T-cell (primary cell): Measurements from ENCODE around the gene SLC22A8. TPM values are rescaled to one million over a fixed set of nuclear protein-coding genes. Genes with fewer than 3 reads are reported as not detected.
A peak's percentile ranks its signal among the peaks of the same experiment; 100 is the strongest.

Source experiments
- ATAC-seq, 4 experiments: fragments of 200-7000 bp in 3 of 4; fragments of 150-1000 bp in 1 of 4; cut with Tn5 transposase; replicated peaks in 1 of 4; 1 replicate in 3 of 4; 2 replicates in 1 of 4; pipeline ENCODE4 v1.10.0; 2021; ENCODE audit warnings: moderate library complexity in 3 of 4, mild to moderate bottlenecking in 2 of 4, moderate number of reproducible peaks in 1 of 4
- CTCF ChIA-PET, 2 donors: fragments of 300-600 bp; sonication (Branson Sonifier 250); formaldehyde crosslinking; loops; one replicate each; lab custom pipeline; 2022; ENCODE audit warnings: antibody characterized with exemption in 2 of 2; lab: Charles Lee
- POLR2A ChIA-PET, 2 donors: fragments of 300-600 bp; sonication (Branson Sonifier 250); formaldehyde crosslinking; loops; one replicate each; lab custom pipeline; 2022; ENCODE audit warnings: antibody characterized with exemption in 2 of 2; lab: Charles Lee
- DNase-seq, 35 experiments: peaks; one replicate each; pipeline versions ENCODE4 v3.0.0 to v3.0.0-alpha.2; 2013 to 2023
- H3K27ac ChIP-seq: one replicate; pipeline ENCODE4 v1.5.1; 2013; ENCODE audit warnings: low read length
- H3K27me3 ChIP-seq, 2 experiments: replicated peaks in 1 of 2; 1 replicate in 1 of 2; 2 replicates in 1 of 2; pipeline versions ENCODE4 v1.6.1 to v1.7.0; 2013; ENCODE audit warnings: low read length in 1 of 2, mixed read lengths in 1 of 2; ENCODE audit not compliant: control insufficient read depth in 2 of 2, insufficient read depth in 2 of 2; ENCODE audit errors: extremely low read depth in 1 of 2
- H3K36me3 ChIP-seq, 2 donors: 1 replicate in 1 of 2; 2 replicates in 1 of 2; pipeline versions ENCODE4 v1.6.1 to v1.7.0; 2013; ENCODE audit warnings: low read length in 1 of 2; ENCODE audit not compliant: control insufficient read depth in 2 of 2, insufficient read depth in 1 of 2; ENCODE audit errors: extremely low read depth in 1 of 2
- H3K4me1 ChIP-seq, 2 experiments: 1 replicate in 1 of 2; 2 replicates in 1 of 2; pipeline versions ENCODE4 v1.6.1 to v1.7.0; 2013; ENCODE audit warnings: low read length in 2 of 2, mixed read lengths in 1 of 2; ENCODE audit not compliant: insufficient read depth in 2 of 2, control insufficient read depth in 1 of 2; ENCODE audit errors: extremely low read depth in 1 of 2
- H3K4me3 ChIP-seq, 2 donors: 1 replicate in 1 of 2; 2 replicates in 1 of 2; pipeline versions ENCODE4 v1.5.1 to v1.7.0; 2013; ENCODE audit warnings: mild to moderate bottlenecking in 2 of 2, low read length in 1 of 2, moderate library complexity in 1 of 2; ENCODE audit not compliant: control insufficient read depth in 1 of 2; ENCODE audit errors: extremely low read depth in 1 of 2
- H3K9me3 ChIP-seq: 2 replicates; pipeline ENCODE4 v1.7.0; 2013
- H3K27ac Mint-ChIP-seq, 2 donors: one replicate each; pipeline ENCODE4 v1.8.0; 2020 to 2021; ENCODE audit warnings: mild to moderate bottlenecking in 2 of 2, mixed read lengths in 2 of 2
- H3K27me3 Mint-ChIP-seq, 2 donors: one replicate each; pipeline ENCODE4 v1.8.0; 2021 to 2022; ENCODE audit warnings: mixed read lengths in 2 of 2
- H3K36me3 Mint-ChIP-seq: one replicate; pipeline ENCODE4 v1.8.0; 2021; ENCODE audit warnings: mixed read lengths
- H3K4me1 Mint-ChIP-seq, 3 donors: one replicate each; pipeline ENCODE4 v1.8.0; 2020 to 2022; ENCODE audit warnings: mixed read lengths in 3 of 3, mild to moderate bottlenecking in 1 of 3
- H3K4me3 Mint-ChIP-seq, 3 donors: one replicate each; pipeline ENCODE4 v1.8.0; 2020 to 2022; ENCODE audit warnings: mild to moderate bottlenecking in 3 of 3, mixed read lengths in 3 of 3, moderate library complexity in 3 of 3
- H3K9me3 Mint-ChIP-seq, 3 donors: one replicate each; pipeline ENCODE4 v1.8.0; 2020 to 2022; ENCODE audit warnings: mixed read lengths in 3 of 3
- WGBS: methylation state at CpG from one replicate; pipeline ENCODE4 v1.1.5; 2013; ENCODE audit warnings: missing lambda C conversion rate; ENCODE audit not compliant: insufficient coverage; 5-methylcytosine and 5-hydroxymethylcytosine counted together
- total RNA-seq, 35 experiments: library from RNA in 6 of 35; stranded (reverse) in 6 of 35; fragments of 120-200 nt in 1 of 35; gene quantifications; one replicate each; pipeline versions ENCODE4 v1.2.1 to v1.2.4 and lab custom pipeline; 2013 to 2026

SLC22A8 gene
- total RNA-seq, 5 donors from 2014 or later (not counting 1 experiment from before 2014, with no cell fraction given) = not detected

- peaks cover 0 to 32% of the 10 kb centered on the region in 2 experiments for H3K27me3 ChIP-seq
- H3K36me3 ChIP-seq = no peaks in the 10 kb centered on the region
- H3K27ac Mint-ChIP-seq = no peak overlapping the region
- H3K9me3 ChIP-seq = no peaks in the 10 kb centered on the region
- no peak overlapping the region for H3K27ac ChIP-seq
- DNase-seq (no peak), ATAC-seq (no peak)
- ChIA-PET CTCF (no interaction called here), POLR2A (interaction anchor here in 1 of 2 donors (0.6 kb wide), 1 partner anchor 508 kb away, joined by 6 read pairs; no protein-coding TSS in a partner anchor)
- WGBS = 90% methylated on average over 7 of the region's 13 CpGs
- H3K4me3 Mint-ChIP-seq = no peak overlapping the region
- H3K4me3 ChIP-seq = no peak overlapping the region
- no peaks in the 10 kb centered on the region for H3K4me1 Mint-ChIP-seq
- H3K4me1 ChIP-seq = no peaks in the 10 kb centered on the region
- H3K36me3 Mint-ChIP-seq = no peaks in the 10 kb centered on the region
- H3K9me3 Mint-ChIP-seq = peaks cover 0 to 4% (median 0%) of the 10 kb centered on the region in 3 donors
- peaks cover 18 to 19% of the 10 kb centered on the region in 2 donors for H3K27me3 Mint-ChIP-seq
Observed at GRCh38 chr11:62983536-62984199, 32.0 kb downstream of the SLC22A8 start.

GRCh38 chr11:62981743-62982142, 33.9 kb downstream of the SLC22A8 start:
- H3K27ac ChIP-seq = no peak overlapping the region
- no peaks in the 10 kb centered on the region for H3K36me3 ChIP-seq
- ChIA-PET POLR2A (no interaction called here), CTCF (no interaction called here)
- Mint-ChIP-seq H3K4me1 (no peaks in the 10 kb centered on the region), H3K36me3 (no peaks in the 10 kb centered on the region), H3K9me3 (peaks cover 0 to 4% (median 0%) of the 10 kb centered on the region in 3 donors), H3K4me3 (no peak overlapping the region), H3K27ac (no peak overlapping the region), H3K27me3 (peaks cover 9 to 18% of the 10 kb centered on the region in 2 donors)
- H3K27me3 ChIP-seq = peaks cover 0 to 36% of the 10 kb centered on the region in 2 experiments
- H3K9me3 ChIP-seq = no peaks in the 10 kb centered on the region
- no peak overlapping the region for H3K4me3 ChIP-seq
- ATAC-seq = no peak
- WGBS = 76% methylated on average over 5 of the region's 7 CpGs
- no peaks in the 10 kb centered on the region for H3K4me1 ChIP-seq
- DNase-seq = no peak

DNA sequence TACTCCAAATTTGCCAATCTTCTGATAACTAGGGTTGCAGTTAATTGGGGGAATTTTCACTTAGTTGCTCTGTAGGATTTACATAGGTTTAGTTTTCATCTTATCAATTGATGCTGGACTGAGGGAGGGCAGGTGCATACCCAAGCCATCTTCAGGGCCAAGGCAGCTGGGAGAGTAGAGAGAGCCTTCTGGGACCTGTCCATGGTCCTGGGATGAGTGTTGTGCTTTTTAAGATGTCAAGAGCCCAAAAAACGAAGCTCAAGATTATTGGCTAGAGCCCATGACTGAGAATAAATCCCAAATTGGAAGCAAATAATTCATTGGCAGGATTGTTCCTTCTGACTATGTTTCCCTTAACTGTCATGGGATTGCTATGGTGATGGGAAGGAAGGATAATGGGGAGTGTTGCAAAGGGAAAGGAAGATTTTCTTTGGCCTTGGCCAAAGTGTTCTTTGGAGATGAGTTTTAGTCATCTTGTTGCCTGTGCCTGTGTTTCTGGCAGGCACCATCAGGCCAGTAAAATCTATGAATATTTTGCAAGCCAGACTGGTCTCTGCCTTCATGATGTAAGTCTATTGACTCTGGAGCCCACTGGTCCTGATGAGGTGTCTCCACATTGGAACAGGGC, 35.4 kb downstream of the SLC22A8 start:
- no peaks in the 10 kb centered on the region for H3K4me1 Mint-ChIP-seq
- POLR2A ChIA-PET = no interaction called here
- CTCF ChIA-PET = no interaction called here

DNA sequence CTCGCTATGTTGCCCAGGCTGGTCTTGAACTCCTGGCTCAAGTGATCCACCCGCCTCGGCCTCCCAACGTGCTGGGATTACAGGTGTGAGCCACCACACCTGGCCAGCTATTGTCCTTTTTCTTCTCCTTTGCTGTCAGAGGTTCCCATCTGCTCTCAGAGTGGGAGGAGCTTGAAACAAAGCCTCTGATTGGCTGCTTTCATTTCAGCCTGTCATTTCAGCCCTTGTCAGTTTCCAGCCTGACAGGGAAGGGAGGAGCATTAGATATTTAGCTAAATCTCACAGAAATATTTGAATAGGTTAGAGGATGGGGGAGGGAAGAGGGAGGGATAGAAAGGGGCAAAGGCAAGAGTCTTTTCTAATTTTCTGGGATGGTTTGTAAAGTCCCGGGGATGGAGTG, 39.5 kb downstream of the SLC22A8 start:
- no peak for DNase-seq
- Mint-ChIP-seq H3K4me1 (no peaks in the 10 kb centered on the region), H3K4me3 (no peak overlapping the region), H3K27ac (no peak overlapping the region), H3K27me3 (peaks cover 19 to 27% of the 10 kb centered on the region in 2 donors), H3K36me3 (no peaks in the 10 kb centered on the region), H3K9me3 (peaks cover 0 to 4% (median 0%) of the 10 kb centered on the region in 3 donors)
- CTCF ChIA-PET = interaction anchor here in 1 of 2 donors (1.3 kb wide), 1 partner anchor 12 kb away, joined by 3 read pairs; no protein-coding TSS in a partner anchor
- 88% methylated on average over 5 of the region's 5 CpGs for WGBS
- Histone ChIP-seq H3K4me1 (no peaks in the 10 kb centered on the region), H3K27ac (no peak overlapping the region), H3K36me3 (no peaks in the 10 kb centered on the region), H3K4me3 (no peak overlapping the region), H3K27me3 (peaks cover 0 to 26% of the 10 kb centered on the region in 2 experiments), H3K9me3 (no peaks in the 10 kb centered on the region)
- POLR2A ChIA-PET = interaction anchor here (0.6 to 0.7 kb wide), 2 partner anchors 8 to 95 kb away, joined by 3 to 7 read pairs; no protein-coding TSS in a partner anchor
- no peak for ATAC-seq

More for the DNA sequence above, 35.4 kb downstream of the SLC22A8 start:
- Histone ChIP-seq H3K27me3 (peaks cover 0 to 36% of the 10 kb centered on the region in 2 experiments), H3K36me3 (no peaks in the 10 kb centered on the region), H3K4me1 (no peaks in the 10 kb centered on the region), H3K27ac (no peak overlapping the region), H3K4me3 (no peak overlapping the region), H3K9me3 (no peaks in the 10 kb centered on the region)
- Mint-ChIP-seq H3K9me3 (peaks cover 0 to 4% (median 0%) of the 10 kb centered on the region in 3 donors), H3K27me3 (peaks cover 9 to 18% of the 10 kb centered on the region in 2 donors), H3K36me3 (no peaks in the 10 kb centered on the region), H3K4me3 (no peak overlapping the region), H3K27ac (no peak overlapping the region)
- DNase-seq = no peak
- WGBS = no CpG with 5 or more reads among the region's 1 CpG
- no peak for ATAC-seq

DNA sequence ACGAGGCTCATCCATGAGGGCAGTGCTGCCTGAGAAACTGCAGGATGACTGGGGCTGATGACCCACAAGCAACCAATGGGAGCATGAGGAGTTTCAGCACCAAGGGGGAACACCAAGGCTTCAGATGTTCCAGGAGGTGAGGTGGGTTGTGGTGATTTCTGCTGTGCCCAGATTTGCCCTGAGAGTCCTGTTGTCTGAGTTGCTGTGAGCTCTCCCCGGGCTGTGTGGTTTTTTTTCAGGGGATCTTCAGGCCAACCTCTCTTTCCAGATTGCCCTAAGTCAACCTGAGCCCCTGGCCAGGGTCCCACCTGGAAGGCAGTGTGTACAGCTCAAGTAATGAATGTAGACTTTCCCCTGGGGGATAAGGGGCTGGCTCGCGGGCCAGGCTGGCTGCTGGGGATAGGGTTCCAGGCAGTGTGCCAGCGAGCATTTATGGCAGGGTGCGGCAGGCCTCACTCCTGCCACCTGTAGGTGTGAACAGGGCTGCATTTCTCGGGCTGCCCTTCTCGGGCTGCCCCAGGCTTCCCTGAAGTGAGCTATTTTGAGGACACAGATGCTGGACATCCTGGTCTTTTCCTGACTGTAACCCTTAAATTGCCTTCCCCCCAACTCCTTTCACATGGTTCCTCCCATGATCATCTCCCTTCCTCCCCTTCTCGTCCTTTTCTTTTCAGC, 40.7 kb downstream of the SLC22A8 start:
- H3K9me3 ChIP-seq = no peaks in the 10 kb centered on the region
- no peaks in the 10 kb centered on the region for H3K4me1 ChIP-seq
- no peaks in the 10 kb centered on the region for H3K36me3 ChIP-seq
- ChIA-PET CTCF (interaction anchor here (0.6 to 1.5 kb wide), 5 partner anchors 13 to 580 kb away, joined by 3 to 7 read pairs (median 4); no protein-coding TSS in a partner anchor), POLR2A (no interaction called here)
- DNase-seq (peak in 3 of 35 experiments; percentile 4 to 23 (median 10)), ATAC-seq (peak in 1 of 4 experiments; percentile 40)
- peaks cover 0 to 22% of the 10 kb centered on the region in 2 experiments for H3K27me3 ChIP-seq
- H3K4me3 Mint-ChIP-seq = no peak overlapping the region
- H3K27ac ChIP-seq = no peak overlapping the region
- no peak overlapping the region for H3K4me3 ChIP-seq
- no peaks in the 10 kb centered on the region for H3K36me3 Mint-ChIP-seq
- 14% methylated on average over 5 of the region's 9 CpGs for WGBS
- no peak overlapping the region for H3K27ac Mint-ChIP-seq
- H3K4me1 Mint-ChIP-seq = no peaks in the 10 kb centered on the region
- no peaks in the 10 kb centered on the region for H3K9me3 Mint-ChIP-seq
- peaks cover 22 to 25% of the 10 kb centered on the region in 2 donors for H3K27me3 Mint-ChIP-seq

DNA sequence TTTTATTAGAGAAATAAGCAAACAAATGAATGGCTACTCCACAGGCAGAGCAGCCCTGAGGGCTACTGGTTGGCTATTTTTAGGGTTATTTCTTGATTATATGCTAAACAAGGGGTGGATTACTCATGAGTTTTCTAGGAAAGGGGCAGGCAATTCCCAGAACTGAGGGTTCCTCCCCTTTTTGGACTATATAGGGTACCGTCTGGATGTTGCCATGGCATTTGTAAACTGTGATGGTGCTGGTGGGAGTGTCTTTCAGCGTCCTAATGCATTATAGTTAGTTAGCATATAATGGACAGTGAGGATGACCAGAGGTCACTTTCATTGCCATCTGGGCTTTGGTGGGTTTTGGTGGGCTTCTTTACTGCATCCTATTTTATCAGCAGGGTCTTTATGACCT, 50.1 kb downstream of the SLC22A8 start:
- ChIA-PET CTCF (no interaction called here), POLR2A (no interaction called here)
- H3K27ac ChIP-seq = no peak overlapping the region
- Mint-ChIP-seq H3K36me3 (no peaks in the 10 kb centered on the region), H3K9me3 (no peaks in the 10 kb centered on the region), H3K4me3 (no peak overlapping the region), H3K4me1 (no peaks in the 10 kb centered on the region), H3K27me3 (peaks cover 23 to 29% of the 10 kb centered on the region in 2 donors), H3K27ac (no peak overlapping the region)
- no peaks in the 10 kb centered on the region for H3K27me3 ChIP-seq
- H3K9me3 ChIP-seq = no peaks in the 10 kb centered on the region
- WGBS = no CpG with 5 or more reads among the region's 2 CpGs
- DNase-seq (no peak), ATAC-seq (no peak)
- no peaks in the 10 kb centered on the region for H3K4me1 ChIP-seq
- no peaks in the 10 kb centered on the region for H3K36me3 ChIP-seq
- no peak overlapping the region for H3K4me3 ChIP-seq
